OCI-M2 (cell line): ENCODE measurements around the gene PHETA1.

Experiments
- DNase-seq: peaks from one replicate; lab custom pipeline; 2025; ENCODE audit not compliant: unreplicated experiment; lab: John Stamatoyannopoulos, UW

The PHETA1 gene

GRCh38 chr12:111327474-111327873 is 41.4 kb downstream of the PHETA1 start:
- DNase-seq: no peak

DNA sequence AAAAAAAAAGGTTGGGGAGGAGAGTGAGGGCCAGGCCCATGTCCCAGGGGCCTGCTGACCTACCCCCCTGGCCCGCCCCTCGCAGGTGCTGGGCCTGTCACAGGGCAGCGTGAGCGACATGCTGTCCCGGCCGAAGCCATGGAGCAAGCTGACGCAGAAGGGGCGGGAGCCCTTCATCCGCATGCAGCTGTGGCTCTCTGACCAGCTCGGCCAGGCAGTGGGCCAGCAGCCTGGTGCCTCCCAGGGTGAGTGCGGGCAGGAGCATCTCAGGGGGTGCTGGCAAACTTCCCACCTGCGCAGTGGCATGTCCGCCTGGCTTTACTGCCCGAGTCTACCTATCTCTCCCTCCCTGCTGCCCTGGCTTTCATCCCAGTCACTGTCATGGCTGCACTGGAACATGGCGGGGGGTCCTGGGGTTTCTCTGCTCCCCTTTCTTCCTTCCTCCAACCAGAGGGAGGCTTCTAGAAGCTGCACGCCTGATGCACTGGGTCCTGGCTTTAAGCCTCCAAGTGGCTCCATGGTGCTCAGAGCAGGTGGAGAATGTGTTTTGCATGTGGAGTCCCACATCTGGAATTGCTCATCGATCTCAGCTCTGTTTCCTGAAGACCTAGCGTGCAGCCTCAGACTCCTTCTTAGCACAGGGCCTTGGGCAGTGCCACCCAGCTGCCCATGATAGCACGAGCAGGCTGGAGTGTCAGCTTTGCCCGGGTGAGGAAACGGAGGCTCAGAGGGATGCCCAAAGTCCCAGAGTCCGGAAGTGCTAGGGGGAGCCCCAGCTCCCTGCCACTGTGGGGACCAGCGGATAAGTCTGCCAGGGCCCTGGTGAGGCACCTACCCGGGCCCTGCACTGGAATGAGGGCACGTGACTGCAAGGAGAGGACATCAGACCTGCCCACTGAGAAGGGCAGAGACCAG is 46.3 kb downstream of the PHETA1 start:
- no peak for DNase-seq

DNA sequence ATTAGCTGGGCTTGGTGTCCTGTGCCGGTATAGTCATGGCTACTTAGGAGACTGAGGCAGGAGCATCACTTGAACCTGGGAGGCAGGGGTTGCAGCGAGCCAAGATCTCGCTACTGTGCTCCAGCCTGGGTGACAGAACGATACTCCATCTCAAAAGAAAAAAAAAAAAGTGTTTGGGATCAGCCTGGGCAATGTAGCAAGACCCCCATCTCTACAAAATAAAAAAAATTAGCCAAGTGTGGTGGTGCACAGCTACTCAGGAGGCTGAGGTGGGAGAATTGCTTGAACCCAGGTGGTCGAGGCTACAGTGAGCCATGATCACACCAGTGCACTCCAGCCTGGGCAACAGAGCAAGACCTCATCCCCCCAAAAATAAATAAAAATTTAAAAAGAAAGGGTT is 47.6 kb downstream of the PHETA1 start:
- DNase-seq: no peak

DNA sequence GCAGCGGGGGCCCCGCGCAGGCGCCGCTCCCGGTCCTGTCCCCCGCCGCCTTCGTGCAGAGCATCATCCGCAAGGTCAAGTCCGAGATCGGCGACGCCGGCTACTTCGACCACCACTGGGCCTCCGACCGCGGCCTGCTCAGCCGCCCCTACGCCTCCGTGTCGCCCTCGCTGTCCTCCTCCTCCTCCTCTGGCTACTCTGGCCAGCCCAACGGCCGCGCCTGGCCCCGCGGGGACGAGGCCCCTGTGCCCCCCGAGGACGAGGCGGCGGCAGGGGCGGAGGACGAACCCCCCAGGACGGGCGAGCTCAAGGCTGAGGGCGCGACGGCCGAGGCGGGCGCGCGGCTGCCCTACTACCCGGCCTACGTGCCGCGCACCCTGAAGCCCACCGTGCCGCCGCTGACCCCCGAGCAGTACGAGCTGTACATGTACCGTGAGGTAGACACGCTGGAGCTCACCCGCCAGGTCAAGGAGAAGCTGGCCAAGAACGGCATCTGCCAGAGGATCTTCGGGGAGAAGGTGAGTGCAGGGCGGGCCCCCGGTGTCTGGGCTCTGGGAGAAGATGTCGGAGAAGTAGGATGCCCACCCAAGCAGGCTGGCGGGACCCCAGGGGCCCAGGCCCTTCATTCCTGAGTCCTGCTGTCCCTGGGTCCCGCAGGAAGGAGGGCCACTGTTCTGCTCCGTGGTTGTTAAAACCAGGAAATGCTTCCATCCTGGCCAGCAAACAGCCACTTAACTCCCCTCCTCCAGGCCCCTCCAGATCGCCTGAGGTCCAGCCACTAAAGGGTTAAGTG is 48.4 kb downstream of the PHETA1 start:
- DNase-seq: no peak

- DNase-seq: no peak
These were observed 49.2 kb downstream of the PHETA1 start for GRCh38 chr12:111319600-111320257.

GRCh38 chr12:111318450-111318849 is 50.4 kb downstream of the PHETA1 start:
- no peak for DNase-seq

DNA sequence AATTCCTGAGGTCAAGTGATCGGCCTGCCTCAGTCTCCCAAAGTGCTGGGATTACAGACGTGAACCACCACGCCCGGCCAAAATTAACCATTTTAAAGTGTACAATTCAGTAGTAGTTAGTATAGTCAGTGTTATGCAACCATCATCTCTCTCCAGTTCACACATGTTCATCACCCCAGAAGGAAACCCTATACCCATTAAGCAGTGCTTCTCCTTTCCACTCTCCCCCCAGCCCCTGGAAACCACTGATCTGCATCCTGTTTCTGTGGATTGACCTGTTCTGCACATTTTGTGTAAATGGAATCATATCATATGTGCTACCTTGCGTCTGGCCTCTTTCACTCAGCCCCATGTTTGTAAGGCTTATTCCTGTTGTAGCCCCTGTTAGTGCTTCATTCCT is 52.2 kb downstream of the PHETA1 start:
- DNase-seq: no peak

DNA sequence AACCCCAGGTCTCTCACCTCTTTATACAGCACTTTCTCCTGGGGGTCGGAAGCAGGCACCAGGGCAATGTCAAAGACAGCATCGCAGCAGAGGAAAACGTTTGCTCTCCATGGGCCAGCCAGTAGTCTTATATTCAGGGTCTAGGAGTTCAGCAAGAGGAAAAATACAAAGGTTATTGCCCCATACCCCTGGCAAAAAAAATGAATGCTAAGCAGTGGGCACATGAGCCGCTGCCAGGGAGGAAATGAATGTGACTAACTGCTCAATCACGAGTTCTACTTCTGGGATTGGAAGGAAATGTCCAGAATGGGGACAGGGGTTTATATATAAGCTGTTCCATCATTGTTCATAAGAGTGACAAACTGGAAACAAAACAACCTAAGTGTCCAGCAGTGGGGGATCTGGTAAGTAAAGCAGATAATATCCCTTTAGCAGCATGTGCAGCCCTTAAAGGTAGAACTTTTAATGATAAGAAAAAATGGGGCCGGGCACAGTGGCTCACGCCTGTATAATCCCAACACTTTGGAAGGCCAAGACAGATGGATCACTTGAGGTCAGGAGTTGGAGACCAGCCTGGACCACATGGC is 53.8 kb downstream of the PHETA1 start:
- DNase-seq: no peak

DNA sequence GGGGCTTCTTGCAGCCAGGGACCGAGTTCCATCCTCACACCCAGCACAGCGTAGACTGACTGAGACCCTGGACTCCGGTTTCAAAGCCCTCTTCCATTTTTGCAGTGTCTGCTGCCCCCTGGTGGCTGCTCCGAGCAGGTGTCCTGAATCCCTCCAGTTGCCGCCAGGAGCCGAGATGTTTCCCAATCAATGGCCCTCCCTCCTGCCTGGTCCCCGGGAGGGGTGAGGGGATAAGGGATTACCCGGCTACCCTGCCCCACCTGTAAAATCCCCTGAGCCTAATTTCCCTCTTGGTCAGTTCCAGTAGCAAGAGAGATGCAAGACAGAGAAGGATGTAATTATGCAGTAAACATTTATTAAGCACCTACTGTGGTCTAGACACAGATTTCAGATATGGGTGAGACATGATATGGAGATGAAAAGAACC is 55.0 kb downstream of the PHETA1 start:
- peak; percentile 1 for DNase-seq

DNA sequence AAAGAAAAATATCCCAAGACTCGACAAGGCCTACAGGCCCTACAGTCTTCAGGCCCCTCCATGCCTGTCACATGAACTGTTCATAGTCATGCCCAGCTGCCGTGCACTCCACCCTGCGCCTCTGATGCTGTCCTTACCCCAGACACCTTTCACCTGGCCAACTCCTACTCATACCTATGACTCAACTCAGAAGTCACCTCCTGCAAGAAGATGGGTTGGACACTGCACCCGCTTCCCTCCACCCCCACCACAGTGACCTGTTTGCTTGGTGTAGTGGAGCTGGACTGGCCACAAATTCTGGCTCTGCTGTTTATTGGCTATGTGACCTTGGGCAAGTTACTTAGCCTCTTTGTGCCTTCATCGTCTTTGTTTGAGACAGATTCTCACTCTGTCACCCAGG is 56.2 kb downstream of the PHETA1 start:
- no peak for DNase-seq

DNA sequence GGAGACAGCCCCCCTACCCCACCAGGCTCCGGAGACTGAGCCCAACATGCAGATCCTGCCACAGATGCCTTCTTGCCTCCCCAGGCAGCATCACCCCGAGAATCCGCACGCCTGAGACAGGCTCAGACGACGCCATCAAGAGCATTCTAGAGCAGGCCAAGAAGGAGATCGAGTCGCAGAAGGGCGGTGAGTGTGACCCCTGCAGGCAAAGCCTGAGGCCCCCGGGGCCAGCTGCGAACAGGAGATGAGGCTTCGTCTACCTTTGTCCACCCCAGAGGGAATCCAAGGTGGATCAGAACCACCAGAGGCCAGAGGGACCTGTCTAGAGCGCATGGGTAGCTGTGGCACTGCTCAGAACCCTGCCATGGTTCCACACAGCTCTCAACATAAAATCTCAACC is 56.9 kb downstream of the PHETA1 start:
- DNase-seq: no peak

- no peak for DNase-seq
These were observed 57.9 kb downstream of the PHETA1 start for GRCh38 chr12:111311011-111311410.
